ENCODE results near the gene EID2B.
A peak's percentile ranks its signal among the peaks of the same experiment; 100 is the strongest.

The EID2B gene

GRCh38 chr19:39531834-39532232 lies 819 bp downstream of the EID2B start:
- Histone ChIP-seq H3K4me3 (replicated peaks; ENCODE audit: low read depth, low read length) (peak overlapping the region; percentile 85), H3K36me3 (ENCODE audit: control insufficient read depth, insufficient read depth, low read length) (no peaks in the 10 kb centered on the region), H3K27me3 (replicated peaks; ENCODE audit: control insufficient read depth, insufficient read depth, low read length) (no peaks in the 10 kb centered on the region)
- TF ChIP-seq, protein P1, sequence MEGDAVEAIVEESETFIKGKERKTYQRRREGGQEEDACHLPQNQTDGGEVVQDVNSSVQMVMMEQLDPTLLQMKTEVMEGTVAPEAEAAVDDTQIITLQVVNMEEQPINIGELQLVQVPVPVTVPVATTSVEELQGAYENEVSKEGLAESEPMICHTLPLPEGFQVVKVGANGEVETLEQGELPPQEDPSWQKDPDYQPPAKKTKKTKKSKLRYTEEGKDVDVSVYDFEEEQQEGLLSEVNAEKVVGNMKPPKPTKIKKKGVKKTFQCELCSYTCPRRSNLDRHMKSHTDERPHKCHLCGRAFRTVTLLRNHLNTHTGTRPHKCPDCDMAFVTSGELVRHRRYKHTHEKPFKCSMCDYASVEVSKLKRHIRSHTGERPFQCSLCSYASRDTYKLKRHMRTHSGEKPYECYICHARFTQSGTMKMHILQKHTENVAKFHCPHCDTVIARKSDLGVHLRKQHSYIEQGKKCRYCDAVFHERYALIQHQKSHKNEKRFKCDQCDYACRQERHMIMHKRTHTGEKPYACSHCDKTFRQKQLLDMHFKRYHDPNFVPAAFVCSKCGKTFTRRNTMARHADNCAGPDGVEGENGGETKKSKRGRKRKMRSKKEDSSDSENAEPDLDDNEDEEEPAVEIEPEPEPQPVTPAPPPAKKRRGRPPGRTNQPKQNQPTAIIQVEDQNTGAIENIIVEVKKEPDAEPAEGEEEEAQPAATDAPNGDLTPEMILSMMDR (IDR thresholded peaks at IDR 0.05; ENCODE audit: insufficient read depth, low read length, poor library complexity, severe bottlenecking): no peak
- DNase-seq (ENCODE audit: extremely low read depth, insufficient read length): no peak

DNA sequence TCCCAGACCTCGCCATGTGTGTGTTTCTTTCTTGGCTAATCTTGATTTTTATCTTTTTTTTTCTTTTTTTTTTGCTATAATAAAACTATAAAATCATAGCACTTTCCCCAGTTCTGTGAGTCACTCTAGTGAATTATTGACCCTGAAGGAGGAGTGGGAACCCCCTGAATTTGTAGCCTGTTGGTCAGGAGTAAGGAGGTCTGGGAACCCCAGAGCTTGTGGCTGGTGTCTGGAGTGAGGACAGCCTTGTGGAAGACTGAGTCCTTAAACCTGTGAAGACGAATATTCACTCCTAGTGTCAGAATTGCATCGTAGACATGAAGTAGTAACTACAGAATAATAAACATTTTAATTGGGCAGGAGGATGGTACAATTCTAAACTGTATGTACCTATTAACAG lies 7.4 kb downstream of the EID2B start:
- no peaks in the 10 kb centered on the region for H3K36me3 ChIP-seq (ENCODE audit: control insufficient read depth, insufficient read depth, low read length)
- no peaks in the 10 kb centered on the region for H3K27me3 ChIP-seq (replicated peaks; ENCODE audit: control insufficient read depth, insufficient read depth, low read length)
- no peak for DNase-seq (ENCODE audit: extremely low read depth, insufficient read length)
- H3K4me3 ChIP-seq (replicated peaks; ENCODE audit: low read depth, low read length): no peak overlapping the region
- TF ChIP-seq, protein P1 (IDR thresholded peaks at IDR 0.05; ENCODE audit: insufficient read depth, low read length, poor library complexity, severe bottlenecking): no peak

DNA sequence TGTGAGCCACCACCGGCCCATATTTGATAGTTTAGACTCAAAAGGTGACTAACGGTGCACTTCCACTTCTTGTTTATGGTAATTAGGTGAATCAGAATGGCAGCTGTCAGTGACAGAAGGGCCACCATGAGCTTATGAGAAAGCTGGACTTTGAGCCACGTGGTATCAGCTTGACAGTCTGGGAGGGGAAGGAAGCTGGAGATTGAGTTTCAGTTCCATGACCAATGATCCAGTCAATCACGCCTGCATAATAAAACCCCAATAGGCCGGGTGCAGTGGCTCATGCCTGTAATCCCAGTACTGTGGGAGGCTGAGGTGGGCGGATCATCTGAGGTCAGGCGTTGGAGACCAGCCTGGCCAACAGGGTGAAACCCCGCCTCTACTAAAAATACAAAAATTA lies 8.2 kb downstream of the EID2B start:
- no peaks in the 10 kb centered on the region for H3K36me3 ChIP-seq (ENCODE audit: control insufficient read depth, insufficient read depth, low read length)
- peak; percentile 25 for DNase-seq (ENCODE audit: extremely low read depth, insufficient read length)
- no peaks in the 10 kb centered on the region for H3K27me3 ChIP-seq (replicated peaks; ENCODE audit: control insufficient read depth, insufficient read depth, low read length)
- no peak overlapping the region for H3K4me3 ChIP-seq (replicated peaks; ENCODE audit: low read depth, low read length)
- TF ChIP-seq, protein P1 (IDR thresholded peaks at IDR 0.05; ENCODE audit: insufficient read depth, low read length, poor library complexity, severe bottlenecking): no peak

- no peaks in the 10 kb centered on the region for H3K27me3 ChIP-seq (replicated peaks; ENCODE audit: control insufficient read depth, insufficient read depth, low read length)
- no peaks in the 10 kb centered on the region for H3K36me3 ChIP-seq (ENCODE audit: control insufficient read depth, insufficient read depth, low read length)
- DNase-seq (ENCODE audit: extremely low read depth, insufficient read length): no peak
- TF ChIP-seq, protein P1 (IDR thresholded peaks at IDR 0.05; ENCODE audit: insufficient read depth, low read length, poor library complexity, severe bottlenecking): no peak
- no peak overlapping the region for H3K4me3 ChIP-seq (replicated peaks; ENCODE audit: low read depth, low read length)
Measured at GRCh38 chr19:39520541-39521484, 11.8 kb downstream of the EID2B start.

- no peak for DNase-seq (ENCODE audit: extremely low read depth, insufficient read length)
- Histone ChIP-seq H3K27me3 (replicated peaks; ENCODE audit: control insufficient read depth, insufficient read depth, low read length) (no peaks in the 10 kb centered on the region; the same call in 1 of the 2 replicates), H3K36me3 (ENCODE audit: control insufficient read depth, insufficient read depth, low read length) (no peaks in the 10 kb centered on the region), H3K4me3 (replicated peaks; ENCODE audit: low read depth, low read length) (no peak overlapping the region)
- TF ChIP-seq, protein P1 (IDR thresholded peaks at IDR 0.05; ENCODE audit: insufficient read depth, low read length, poor library complexity, severe bottlenecking): no peak
Measured at GRCh38 chr19:39518975-39519374, 13.7 kb downstream of the EID2B start.
